Epidermal melanocyte (primary cell): ENCODE measurements around the gene CATSPERD.

Experiments used
- DNase-seq: peaks from one replicate; pipeline ENCODE4 v3.0.0; 2011; ENCODE audit warnings: low spot score; ENCODE audit not compliant: insufficient read length

Gene CATSPERD

GRCh38 chr19:5825178-5825577, 104.7 kb downstream of the CATSPERD start:
- no peak for DNase-seq

- DNase-seq: no peak
Observed at GRCh38 chr19:5826531-5827341, 106.3 kb downstream of the CATSPERD start.

GRCh38 chr19:5827342-5827890, 107.0 kb downstream of the CATSPERD start:
- DNase-seq: no peak

- DNase-seq: peak; percentile 86
Observed at GRCh38 chr19:5827891-5828660, 107.6 kb downstream of the CATSPERD start.
